Measurements from ENCODE around the gene PYURF.

DNA sequence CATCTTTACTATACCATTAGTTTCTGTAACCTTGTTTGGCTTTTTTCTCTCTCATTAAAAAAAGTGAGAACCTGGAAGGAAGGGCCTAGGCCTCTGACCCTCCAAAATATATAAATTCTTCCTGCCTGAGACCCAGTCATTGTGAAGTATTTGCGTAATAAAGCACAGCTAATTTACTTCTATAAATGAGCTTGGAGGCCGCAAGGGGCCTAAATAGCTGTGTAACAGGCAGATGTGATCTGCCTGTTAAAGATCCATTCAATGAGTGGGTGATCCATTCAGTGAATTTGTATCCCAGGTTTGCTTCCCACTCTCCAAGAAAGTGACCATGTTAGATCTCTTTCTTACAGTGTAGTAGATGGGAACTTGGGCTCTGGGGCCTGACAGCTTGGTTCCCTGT lies 595 bp upstream of the PYURF start:
- TF ChIP-seq, protein P1, sequence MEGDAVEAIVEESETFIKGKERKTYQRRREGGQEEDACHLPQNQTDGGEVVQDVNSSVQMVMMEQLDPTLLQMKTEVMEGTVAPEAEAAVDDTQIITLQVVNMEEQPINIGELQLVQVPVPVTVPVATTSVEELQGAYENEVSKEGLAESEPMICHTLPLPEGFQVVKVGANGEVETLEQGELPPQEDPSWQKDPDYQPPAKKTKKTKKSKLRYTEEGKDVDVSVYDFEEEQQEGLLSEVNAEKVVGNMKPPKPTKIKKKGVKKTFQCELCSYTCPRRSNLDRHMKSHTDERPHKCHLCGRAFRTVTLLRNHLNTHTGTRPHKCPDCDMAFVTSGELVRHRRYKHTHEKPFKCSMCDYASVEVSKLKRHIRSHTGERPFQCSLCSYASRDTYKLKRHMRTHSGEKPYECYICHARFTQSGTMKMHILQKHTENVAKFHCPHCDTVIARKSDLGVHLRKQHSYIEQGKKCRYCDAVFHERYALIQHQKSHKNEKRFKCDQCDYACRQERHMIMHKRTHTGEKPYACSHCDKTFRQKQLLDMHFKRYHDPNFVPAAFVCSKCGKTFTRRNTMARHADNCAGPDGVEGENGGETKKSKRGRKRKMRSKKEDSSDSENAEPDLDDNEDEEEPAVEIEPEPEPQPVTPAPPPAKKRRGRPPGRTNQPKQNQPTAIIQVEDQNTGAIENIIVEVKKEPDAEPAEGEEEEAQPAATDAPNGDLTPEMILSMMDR (conservative IDR thresholded peaks at IDR 0.05; ENCODE audit: low read length): no peak
- no peak for TF ChIP-seq EZH2phosphoT487 (IDR thresholded peaks at IDR 0.05; ENCODE audit: borderline replicate concordance, low read depth, low read length)

Measured in OCI-LY7 (cell line).